Stimulated activated CD4-positive, alpha-beta T cell treated with anti-CD3 and anti-CD28 coated beads, Interleukin-1b, Interleukin-23, amount 100 ng/mL, for 48 hours (primary cell): ENCODE measurements around the gene HOXB5.

Experiments used
- DNase-seq: peaks from one replicate; pipeline ENCODE4 v3.0.0-alpha.2; 2020

Gene HOXB5

DNA sequence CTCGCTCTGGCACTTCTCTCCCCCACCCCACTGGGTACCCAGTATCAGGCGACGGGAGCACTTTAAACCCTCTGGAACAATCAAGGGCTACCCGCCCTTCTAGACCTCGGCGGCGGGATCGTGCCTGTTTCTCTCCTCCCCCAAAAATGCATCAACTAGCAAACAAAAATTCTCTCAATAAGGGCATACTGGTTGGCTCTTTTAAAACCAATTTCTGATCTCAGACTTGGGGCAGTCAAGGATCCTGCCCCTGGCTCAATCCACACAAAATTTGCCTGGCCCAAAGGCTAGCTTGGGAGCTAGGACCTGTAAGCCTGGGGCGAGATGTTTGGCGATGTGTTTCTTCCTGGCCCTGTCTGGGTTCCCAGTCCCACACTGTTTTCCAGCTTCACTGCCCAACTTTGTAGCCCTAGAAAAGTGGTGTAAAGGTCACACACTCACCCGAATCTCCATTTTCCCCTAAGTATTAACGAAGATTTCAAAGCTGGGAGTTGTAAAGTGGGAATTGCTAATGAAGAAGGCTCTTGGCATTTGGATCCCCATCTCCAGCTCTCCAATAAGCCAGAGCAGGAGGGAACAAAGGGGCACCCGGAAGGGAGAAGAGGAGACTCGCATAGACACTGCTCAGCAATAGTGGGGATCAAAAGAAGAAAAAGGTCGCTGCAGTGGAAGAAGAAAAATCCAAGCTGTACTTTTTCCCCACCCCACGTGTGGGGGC, 34.3 kb downstream of the HOXB5 start:
- no peak for DNase-seq

DNA sequence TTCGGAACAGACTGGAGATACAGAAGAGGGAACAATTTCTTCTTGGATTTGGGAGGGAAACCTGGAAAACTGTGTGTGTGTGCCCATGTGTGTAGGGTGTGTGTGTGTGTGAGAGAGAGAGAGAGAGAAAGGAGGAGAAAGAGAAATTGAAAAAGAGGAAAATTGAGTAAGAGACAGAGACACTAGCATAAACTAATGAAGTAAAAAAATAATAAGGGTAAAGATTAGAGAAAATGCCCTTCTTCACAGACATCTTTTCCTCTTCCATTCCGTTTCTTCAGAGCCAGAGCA, 34.8 kb downstream of the HOXB5 start:
- DNase-seq, result no peak

DNA sequence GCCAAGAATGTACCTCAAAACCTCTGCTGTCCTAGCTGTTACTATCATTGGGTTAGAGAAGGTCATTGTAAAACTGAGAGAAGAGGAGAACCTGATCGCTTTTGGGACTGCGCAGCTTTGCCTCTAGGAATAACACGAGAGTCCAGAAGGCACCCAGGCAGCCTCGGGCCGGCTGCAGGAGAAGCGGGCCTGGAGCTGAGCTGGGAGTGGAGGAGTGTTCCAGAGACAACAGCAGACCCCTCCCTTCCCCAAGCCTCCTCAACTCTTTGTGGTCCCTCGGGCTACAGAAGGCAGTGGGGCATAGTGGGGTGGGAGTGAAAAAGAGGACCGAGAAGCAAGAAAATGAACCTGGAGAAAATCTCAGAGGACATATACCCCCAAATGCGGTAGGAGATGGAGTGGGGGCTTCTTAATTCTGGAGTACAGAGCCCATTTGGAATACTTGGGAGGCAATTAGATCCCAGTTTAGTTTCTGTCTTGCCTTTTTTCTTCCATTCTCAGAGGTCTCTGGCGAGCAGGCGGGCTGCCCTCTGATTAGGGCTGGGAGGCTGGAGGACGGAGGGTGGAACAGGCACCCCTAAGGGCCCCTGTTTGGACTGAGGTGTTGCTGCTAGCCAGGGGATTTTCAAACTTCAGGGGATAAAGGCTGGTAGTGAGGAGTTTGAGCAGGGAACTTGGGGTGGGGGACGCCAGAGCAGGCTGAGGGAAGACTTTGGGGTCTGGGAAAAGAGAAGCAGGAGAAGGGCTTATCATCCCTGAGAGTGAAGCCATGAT, 35.3 kb downstream of the HOXB5 start:
- DNase-seq, result no peak

DNA sequence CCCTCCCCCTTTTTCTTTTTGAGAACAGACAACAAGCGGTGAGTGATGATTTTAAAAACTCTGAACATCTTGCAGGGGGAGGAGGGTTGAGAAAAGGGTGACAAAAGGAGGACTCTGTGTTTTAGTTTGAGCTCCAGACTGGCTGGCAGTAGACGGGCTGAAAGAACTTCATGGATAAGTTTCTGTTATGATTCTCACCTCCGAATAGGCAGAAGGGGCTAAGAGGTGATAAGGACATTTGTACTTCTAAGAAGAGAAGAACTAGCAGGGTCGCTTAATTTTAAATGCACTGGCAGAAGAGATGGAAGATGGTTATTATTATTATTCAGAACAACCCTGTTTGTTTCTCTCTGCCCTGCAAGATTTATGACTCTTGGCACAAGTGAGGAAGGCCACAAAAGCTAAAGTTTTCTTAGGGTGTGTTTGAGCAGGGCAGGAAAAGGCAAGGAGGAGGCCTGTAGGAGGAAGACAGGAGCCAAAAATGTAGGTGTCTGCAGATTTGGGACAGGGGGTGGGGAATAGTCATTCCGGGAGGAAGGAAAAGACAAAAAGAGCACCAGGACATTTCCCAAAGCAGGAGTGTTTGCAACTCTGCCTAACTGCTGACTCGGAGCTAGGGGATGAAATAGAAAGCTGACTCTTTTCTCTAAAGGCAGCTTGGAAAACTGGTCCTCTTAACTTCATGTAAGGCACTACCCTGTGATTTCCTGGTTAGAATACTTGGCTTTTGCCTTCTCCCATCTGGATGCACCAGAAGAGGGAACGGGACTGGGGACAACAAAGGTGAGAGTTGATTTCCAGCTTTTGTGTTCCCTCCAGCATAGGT, 36.8 kb downstream of the HOXB5 start:
- DNase-seq, result no peak

DNA sequence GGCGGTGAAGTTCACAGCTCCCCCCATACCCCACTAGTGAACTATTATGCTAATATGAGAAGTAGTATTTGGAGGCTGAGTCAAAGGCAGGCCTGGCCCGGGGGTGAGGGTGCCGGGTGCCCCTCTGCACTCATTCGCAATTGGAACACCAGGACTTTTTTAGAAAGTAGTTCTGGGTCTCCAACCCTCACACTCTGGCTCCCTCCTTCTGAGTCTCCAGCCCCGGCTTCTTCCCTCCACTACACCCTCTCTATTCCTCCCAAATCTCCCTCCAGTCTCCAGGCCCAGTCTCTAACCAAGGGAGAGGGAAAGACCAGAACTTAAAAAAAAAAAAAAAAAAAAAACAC, 37.4 kb downstream of the HOXB5 start:
- DNase-seq, result no peak

DNA sequence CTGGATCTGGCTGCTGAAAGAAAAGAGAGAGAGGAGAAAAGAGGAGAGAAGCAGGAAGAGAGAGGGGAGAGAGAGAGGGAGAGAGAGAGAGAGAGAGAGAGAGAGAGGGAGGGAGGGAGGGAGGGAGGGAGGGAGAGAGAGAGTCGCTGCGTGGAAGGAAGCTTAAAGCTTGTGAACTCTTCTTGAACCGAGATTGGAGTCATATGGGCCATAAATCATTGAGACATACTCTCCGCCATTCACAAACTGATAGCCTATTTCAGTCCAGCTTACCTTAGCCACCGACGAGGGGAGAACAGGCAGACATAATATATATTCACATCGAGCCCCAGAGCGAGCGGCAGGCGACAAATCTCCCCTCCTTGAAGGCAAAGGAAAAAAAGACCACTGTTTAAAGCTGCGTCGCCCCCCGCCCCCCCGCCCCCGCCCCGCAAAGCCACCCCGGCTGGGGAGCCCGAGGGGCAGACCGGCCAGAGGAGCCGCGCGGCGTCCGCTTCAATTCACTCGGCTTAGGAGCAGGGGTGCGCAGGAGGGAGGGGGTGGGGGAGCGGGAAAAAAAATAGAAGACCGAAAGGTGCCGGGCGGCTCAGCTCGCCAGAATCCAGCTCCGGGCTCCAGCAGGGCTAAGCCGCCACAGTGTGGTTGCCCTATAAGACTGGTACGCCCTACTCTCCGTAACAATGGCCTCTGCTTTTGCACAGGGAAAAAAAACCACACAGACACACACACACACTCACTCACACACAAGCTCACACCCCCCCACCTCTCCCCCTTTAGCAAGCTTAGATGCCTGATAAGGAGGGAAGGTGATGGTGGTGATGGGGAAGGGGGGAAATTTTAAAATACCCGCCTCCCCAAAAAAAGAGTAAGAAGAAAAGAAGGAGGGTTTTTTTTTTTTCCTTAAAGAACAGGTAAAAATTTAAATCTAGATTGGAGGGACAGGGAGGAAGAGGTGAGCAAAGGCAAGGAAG, 38.0 kb downstream of the HOXB5 start:
- DNase-seq, result peak; percentile 16

DNA sequence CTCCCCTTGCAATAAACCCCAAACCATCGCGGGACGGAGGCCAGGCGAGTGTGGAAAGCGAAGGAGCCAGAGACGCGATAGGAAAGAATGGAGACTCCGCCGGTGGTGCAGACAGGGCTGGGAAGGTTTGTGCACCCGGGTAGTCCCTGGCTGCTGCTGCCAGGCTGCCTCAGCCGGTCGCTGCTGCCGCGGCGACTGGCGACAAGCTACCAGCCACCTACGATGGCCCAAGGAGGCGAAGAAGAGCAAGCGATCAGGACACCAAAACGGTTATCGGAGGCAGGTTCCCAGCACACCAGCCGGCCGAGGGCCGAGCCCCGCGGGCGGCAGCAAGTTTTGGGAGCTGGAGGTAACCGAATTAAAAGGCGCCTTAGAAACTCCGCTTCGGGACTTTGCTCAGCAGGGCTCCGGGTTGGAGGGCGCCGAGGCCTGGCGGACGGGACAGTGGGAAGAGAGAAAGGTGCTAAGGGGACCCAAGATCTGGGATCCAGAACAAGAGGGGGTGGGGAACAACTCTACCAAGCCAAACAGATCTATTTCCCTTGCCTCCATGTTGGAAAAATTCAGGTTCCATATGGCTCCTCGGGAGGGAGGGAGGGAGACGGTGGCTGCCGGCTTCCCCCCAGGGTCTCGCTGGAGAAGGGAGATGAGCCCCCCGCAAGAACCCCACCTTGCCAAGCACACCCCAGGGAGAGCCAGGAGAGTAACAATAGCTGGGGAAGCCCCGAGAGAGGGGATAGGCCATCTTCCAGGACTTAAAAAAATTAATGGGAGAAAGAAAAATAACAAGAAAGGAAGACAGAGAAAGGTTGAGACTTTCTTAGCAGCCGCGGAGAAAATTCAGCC, 38.9 kb downstream of the HOXB5 start:
- DNase-seq, result no peak

DNA sequence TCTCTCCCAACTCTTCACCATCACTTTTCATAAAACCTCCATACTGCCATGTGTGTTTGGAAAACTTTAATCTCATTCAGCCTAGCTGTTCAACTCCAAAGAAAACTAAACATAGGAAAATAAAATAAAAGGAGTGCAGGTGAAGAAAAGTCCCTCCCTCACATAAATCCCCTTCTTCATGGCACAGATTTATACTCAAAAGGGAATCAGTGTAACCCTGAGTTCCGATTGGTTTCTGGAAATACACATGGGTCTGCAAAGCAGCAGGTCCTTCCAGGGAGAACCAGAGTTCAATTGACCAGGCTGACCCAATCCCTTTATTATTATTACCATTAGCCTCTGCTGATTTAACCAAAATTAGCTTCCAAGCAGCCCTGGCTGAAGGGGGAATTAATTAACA, 39.8 kb downstream of the HOXB5 start:
- DNase-seq, result no peak

DNA sequence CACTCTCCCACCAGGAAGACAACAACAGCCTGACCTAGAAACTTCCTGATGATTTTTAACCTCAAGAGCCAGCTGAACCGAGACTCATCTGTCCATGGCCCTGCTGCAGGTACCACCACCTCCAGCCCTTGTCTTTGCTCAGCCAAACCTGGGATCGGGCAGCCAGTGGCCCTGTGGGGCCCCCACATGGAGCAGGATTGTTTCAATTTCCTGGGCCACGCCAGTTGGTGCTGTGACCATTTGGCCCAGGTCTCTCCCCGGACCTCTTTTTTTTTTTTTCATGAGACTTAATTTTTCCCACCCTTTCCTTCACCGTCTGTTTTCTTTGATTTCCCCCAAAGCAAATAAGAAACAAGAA, 40.4 kb downstream of the HOXB5 start:
- DNase-seq, result no peak

DNA sequence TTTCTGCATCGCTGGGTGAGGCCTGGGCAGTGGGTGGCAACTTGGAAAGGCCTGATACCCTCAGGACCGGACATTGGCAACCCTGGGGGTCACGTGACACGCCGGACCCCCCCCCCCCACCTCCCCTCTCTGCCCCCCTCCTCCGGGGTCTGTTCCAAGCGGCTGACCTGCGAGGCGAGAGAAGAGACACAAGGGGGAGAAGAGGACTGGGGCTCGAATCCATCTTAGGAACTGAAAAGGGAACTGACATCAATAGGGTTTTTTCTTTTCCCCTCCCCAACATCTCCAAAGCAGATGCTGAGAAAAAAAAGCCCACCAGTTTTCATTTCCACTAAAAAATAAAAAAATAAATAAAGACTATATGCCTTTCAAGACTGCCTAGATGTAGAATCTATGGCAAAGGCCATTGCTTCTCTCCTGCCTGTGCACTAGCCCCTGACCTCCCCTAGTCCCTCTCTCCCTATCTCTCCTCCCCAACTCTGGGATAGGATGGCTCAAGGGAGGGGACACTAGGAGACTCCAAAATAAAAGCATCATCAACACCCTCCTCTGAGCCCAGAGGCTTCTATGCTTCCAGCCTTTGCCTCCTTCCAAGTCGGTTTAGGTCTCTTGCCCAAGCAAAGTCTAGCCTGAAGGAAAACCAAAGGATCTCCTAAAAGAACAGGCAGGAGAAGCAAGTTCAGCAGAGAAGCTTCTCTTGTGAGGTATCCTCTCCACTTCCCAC, 41.0 kb downstream of the HOXB5 start:
- no peak for DNase-seq

DNA sequence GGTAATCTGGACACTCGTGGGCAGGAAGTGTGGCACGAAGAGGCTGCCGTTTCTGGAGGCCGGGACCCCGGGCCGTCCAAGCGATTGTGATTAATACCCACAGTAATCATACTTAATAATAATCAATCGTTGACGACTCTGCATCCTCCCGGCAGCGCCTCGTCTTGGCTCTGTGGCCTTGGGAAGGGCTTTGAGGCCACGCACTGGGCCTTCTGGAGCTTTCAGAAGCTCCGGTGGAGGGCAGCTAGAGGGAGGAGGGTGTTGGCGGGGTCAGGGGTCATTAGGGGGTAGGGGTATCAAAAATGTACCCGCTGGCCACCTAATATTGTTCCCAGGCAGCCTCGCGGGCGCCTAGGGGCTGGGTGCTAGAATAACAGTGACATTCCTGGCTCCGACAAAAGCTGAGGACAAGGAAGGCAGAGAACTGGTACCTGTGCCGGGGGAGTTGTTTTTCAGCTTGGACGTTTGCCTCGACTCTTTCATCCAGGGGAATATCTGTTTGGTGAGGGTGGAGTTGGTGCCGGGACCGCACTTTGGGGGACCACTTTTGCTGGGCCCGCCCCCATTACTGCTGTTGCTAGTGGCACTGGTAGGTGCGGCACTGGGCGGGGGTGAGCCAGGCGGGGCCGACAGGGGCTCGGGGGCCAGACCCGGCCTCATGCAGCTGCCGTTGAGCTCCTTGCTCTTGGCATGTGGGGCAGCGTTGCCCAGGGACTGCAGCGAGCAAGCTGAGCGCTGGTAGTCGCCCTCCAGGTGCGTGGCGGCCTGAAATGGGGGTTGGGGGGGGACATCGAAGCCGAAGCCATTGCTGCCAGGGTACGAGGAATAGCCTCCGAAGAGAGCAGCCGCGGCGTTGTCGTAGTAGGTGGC, 41.7 kb downstream of the HOXB5 start:
- DNase-seq, result no peak

DNA sequence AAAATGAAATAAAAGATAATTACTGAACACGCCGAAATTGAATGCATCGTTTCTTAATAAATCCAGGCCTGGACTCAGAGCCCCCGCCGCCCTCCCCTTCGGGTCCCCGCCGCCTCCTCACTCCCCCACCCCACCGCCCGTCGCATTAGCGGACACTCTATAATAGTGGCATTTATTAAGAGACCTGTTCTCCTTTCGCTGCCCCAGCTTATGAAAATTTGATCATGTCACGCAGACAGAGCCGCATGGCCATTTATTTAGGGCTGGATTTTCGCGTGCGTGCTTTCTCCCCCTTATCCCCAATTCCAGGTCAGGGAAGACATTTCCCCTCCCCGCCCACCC, 42.4 kb downstream of the HOXB5 start:
- no peak for DNase-seq

DNA sequence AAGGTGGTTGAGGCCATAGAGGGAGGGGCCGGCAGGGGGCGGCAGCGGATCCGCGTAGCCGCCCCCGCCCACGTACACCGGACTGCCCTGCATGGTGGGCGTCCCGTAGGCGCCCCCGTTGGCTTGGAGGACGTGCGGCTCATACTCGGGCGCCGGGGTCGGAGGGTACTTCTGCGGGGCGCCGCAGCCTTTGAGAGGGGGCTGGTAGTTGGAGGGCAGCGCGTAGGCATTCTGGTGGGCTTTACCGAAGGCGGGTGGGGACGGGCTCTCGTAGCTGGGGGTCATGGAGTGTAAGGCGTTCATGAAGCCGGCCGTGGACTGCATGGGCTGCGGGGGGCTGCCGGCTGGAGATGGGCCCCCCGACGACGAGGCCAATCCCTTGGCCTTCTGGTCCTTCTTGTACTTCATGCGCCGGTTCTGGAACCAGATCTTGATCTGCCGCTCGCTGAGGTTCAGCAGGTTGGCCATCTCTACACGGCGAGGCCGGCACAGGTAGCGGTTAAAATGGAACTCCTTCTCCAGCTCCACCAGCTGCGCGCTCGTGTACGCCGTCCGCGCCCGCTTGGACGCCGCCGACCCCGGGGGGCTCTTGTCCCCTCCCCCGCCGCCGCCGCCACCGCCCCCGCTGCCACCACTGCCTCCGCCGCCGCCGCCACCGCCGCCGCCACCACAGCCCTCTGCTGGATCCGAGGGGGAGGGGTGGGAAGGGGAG, 42.9 kb downstream of the HOXB5 start:
- no peak for DNase-seq

DNA sequence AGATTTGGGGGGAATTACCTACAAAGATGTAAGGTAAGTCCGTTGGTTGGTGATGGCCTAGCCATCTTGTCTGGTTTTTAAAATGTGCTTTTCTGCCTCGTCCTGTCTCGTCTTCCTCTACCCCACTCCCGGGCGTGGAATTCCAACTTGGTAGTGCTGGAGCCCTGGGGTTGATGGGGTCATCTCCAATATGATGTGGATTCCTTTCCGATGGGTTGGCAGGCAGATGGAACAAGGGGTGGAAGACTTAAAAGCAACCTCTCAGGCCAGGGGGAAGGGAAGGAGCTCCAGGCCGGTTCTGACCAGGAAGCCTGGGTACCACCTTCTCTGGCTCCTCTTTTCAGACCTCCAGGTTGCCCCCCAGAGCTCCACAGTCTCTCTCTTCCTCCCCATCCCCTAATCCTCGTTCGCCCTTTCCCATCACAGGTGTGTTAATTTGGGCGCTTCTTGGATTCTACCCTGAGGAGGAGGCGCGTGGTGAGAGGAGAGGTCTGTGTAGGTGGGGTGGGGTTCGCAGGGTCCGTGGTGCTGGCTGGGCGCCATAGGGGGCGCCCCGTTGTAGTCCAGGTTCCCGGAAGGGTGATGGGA, 43.6 kb downstream of the HOXB5 start:
- DNase-seq, result no peak

DNA sequence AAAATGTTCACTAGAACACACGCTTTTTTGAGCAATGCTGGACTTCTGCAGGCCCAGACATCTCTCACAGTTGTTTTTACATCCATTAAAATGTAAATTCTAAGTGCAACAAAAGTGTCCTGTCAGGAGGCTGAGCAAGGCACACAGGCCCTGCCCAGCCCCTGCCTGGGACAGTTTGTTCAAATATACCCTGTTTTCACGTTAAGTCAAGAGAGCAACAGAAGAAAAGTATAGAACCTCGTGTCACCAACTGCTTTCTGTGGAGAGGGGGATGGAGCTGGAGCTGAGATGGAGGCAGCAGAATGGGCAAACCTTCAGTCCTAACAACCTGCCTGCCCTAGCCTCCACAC, 44.3 kb downstream of the HOXB5 start:
- DNase-seq, result no peak

DNA sequence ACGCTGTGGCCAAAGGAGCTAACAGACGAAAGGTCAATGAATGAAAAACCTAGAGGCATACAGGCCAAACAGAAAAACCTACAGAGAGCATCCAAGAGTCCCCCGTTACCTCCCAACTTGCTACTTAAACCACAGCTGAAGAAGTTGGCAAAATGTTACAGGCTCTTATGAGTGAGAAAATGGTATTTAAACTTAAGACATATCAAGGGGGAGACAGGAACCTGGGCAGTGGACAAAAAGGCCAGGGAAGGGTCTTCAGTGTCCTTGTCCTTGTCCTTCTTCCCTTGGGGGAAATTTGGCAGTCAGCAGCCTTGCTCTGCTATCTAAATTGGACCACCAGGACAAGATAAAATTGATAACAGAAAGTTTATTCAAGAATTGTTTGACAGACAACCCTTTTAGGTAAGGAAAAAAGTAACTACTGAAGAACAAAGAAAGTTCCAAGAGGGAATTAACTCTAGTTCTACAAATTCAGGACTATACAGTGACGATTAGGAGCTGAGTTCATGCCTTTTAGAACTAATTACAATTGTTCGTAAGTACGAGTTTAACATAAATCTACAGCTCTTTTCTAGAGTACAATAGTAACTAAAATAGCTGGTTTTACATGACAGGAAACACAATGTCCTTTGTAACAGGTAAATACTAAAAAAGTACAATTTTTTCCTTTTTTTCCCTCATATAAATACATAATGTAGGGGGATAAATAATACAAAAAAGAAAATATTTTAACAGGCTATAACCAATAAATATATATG, 44.9 kb downstream of the HOXB5 start:
- no peak for DNase-seq

DNA sequence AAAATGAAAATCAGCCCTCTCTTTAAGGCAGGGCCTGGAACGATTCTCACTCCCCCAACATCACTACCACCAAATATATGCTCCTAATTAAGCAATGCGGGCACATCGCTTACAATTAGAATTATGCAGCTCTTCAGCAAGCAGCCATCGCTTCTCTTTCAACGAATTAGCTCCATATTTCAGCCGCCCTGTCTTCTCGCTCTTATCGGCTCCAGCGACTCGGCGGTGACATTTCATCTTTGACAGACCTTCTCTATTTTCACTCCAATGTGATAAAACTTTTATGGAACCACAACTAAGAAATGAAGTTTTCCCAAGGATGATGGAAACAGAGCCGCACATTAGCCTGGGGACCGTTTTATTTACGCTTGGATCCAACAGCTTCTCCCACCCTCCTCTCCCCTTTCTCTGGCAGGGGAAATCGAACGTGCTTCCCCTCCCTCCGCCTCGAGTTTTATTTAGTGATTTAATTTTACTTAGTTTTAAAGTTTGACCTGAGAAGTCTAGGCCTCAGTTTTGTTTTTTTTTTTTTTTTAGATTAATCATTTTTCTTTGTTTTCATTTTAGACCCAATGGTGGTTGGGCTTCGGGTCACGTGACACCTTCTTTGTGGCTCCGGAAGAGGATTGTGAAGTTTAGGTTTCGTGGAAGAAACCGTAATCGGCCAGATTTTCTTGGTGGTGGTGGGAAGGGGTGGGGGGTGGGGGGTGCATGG, 45.6 kb downstream of the HOXB5 start:
- DNase-seq, result peak; percentile 41
